NCI-H2107 (cell line): ENCODE data around the gene CFAP410.
A peak's percentile ranks its signal among the peaks of the same experiment; 100 is the strongest.

Experiments
- DNase-seq: peaks from one replicate; lab custom pipeline; 2025; lab: John Stamatoyannopoulos, UW

CFAP410 gene

GRCh38 chr21:44298301-44298700 is 40.9 kb downstream of the CFAP410 start:
- no peak for DNase-seq

GRCh38 chr21:44297525-44298290 is 41.5 kb downstream of the CFAP410 start:
- DNase-seq: peak; percentile 65

- DNase-seq: no peak
Observed at GRCh38 chr21:44296916-44297315, 42.3 kb downstream of the CFAP410 start.

GRCh38 chr21:44296103-44296519 is 43.1 kb downstream of the CFAP410 start:
- no peak for DNase-seq

- no peak for DNase-seq
Observed at GRCh38 chr21:44295646-44296045, 43.5 kb downstream of the CFAP410 start.

- peak; percentile 45 for DNase-seq
Observed at GRCh38 chr21:44295163-44295573, 44.0 kb downstream of the CFAP410 start.

- no peak for DNase-seq
Observed at GRCh38 chr21:44294391-44295162, 44.6 kb downstream of the CFAP410 start.

- no peak for DNase-seq
Observed at GRCh38 chr21:44293551-44294231, 45.5 kb downstream of the CFAP410 start.

GRCh38 chr21:44292812-44293195 is 46.4 kb downstream of the CFAP410 start:
- DNase-seq: no peak

- no peak for DNase-seq
Observed at GRCh38 chr21:44291936-44292811, 47.0 kb downstream of the CFAP410 start.

GRCh38 chr21:44291078-44291935 is 47.9 kb downstream of the CFAP410 start:
- no peak for DNase-seq

GRCh38 chr21:44290327-44291077 is 48.7 kb downstream of the CFAP410 start:
- DNase-seq: no peak

GRCh38 chr21:44289381-44290010 is 49.7 kb downstream of the CFAP410 start:
- no peak for DNase-seq

- no peak for DNase-seq
Observed at GRCh38 chr21:44288251-44289110, 50.7 kb downstream of the CFAP410 start.

- no peak for DNase-seq
Observed at GRCh38 chr21:44286716-44287632, 52.2 kb downstream of the CFAP410 start.

- no peak for DNase-seq
Observed at GRCh38 chr21:44286086-44286715, 53.0 kb downstream of the CFAP410 start.
